ENCODE measurements around the gene MID2. TPM values are rescaled to one million over a fixed set of nuclear protein-coding genes. Genes with fewer than 3 reads are reported as not detected.

MID2 gene
- total and polyA plus RNA-seq, 2 experiments from 2014 or later = 0.84 to 2.1 TPM

- TF ChIP-seq ZNF331 (CRISPR knock-in tag; IDR thresholded peaks at IDR 0.05; ENCODE audit: low read depth) (no peak), CTCF (conservative IDR thresholded peaks at IDR 0.05; ENCODE audit: low read depth in 2 of 2) (no peak), ZNF114 (CRISPR knock-in tag; IDR thresholded peaks at IDR 0.05) (no peak), ZNF462 (CRISPR knock-in tag; IDR thresholded peaks at IDR 0.05) (no peak), EZH2phosphoT487 (IDR thresholded peaks at IDR 0.05; ENCODE audit: unreplicated experiment) (no peak), POLR2AphosphoS5 (IDR thresholded peaks at IDR 0.05; ENCODE audit: low read depth) (no peak), EZH2 (IDR thresholded peaks at IDR 0.05; ENCODE audit: low read depth, unreplicated experiment) (no peak), REST (IDR thresholded peaks at IDR 0.05; ENCODE audit: unreplicated experiment) (no peak), CREB1 (CRISPR knock-in tag; IDR thresholded peaks at IDR 0.05; ENCODE audit: low read depth) (no peak), ETS1 (IDR thresholded peaks at IDR 0.05) (no peak), STAT1 (IDR thresholded peaks at IDR 0.05; ENCODE audit: unreplicated experiment) (no peak), JUNB (IDR thresholded peaks at IDR 0.05; ENCODE audit: unreplicated experiment) (no peak), NANOG (IDR thresholded peaks at IDR 0.05; ENCODE audit: borderline replicate concordance) (no peak)
- Mint-ChIP-seq H3K9me3 (no peaks in the 10 kb centered on the region), H3K4me1 (no peaks in the 10 kb centered on the region), H3K27ac (no peak overlapping the region), H3K27me3 (ENCODE audit: insufficient read depth, low read depth, poor library complexity) (no peaks in the 10 kb centered on the region), H3K4me3 (no peak overlapping the region), H3K36me3 (ENCODE audit: low read depth) (no peaks in the 10 kb centered on the region)
- H3K9me2 ChIP-seq (ENCODE audit: insufficient read depth) = no peaks in the 10 kb centered on the region
- H3K27me3 ChIP-seq (ENCODE audit: insufficient read depth) = no peaks in the 10 kb centered on the region
- H3K36me3 ChIP-seq (ENCODE audit: insufficient read depth) = no peaks in the 10 kb centered on the region
- DNase-seq (ENCODE audit: low spot score) (no peak), ATAC-seq (no peak)
- H3K79me2 ChIP-seq (replicated peaks; ENCODE audit: insufficient read depth) = no peaks in the 10 kb centered on the region
- no peak overlapping the region for H2AFZ ChIP-seq
- H4K20me1 ChIP-seq (replicated peaks; ENCODE audit: insufficient read depth) = no peaks in the 10 kb centered on the region
- no peaks in the 10 kb centered on the region for H3F3A ChIP-seq (replicated peaks; ENCODE audit: low read depth)
- H3K27ac ChIP-seq (ENCODE audit: low read depth) = no peak overlapping the region
- no peak overlapping the region for H3K4me2 ChIP-seq
- H3K4me1 ChIP-seq (ENCODE audit: insufficient read depth) = no peaks in the 10 kb centered on the region
- no peak overlapping the region for H3K4me3 ChIP-seq
Measured at GRCh38 chrX:107787827-107788226, 37.8 kb upstream of the MID2 start.
